Stimulated activated CD4-positive, alpha-beta T cell treated with anti-CD3 and anti-CD28 coated beads, Interleukin-15, amount 100 ng/mL, for 1 hour (primary cell): ENCODE results near the gene TNFSF15.
"Not testable (repeated sequence)": the region's sequence is repeated elsewhere in the genome, so short reads cannot be mapped to it uniquely, and the experiment has no call there.

Source experiments
- DNase-seq, 2 donors: peaks; one replicate each; pipeline ENCODE4 v3.0.0-alpha.2; 2020; ENCODE audit warnings: low read depth in 1 of 2, low spot score in 1 of 2

Gene TNFSF15

DNA sequence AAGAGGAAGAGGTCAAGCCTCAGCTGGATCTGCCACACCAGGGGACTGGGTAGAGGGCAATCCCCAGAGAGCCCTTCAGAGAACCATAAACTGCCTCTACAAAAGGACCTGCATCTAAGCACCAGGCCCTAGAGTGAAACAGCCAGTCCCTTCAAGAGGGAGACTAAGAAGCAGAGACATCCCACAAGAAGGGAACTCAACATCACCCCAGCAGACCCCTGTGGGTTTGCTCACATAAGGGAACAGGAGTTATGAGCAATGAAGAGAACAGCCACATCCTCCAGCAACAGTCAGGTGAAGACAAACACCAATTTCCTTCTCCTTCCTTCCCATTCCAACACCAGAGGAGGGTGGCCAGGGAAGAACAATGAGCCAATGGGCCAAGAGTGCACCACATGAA lies 48.9 kb downstream of the TNFSF15 start:
- no peak for DNase-seq

- DNase-seq: no peak
Observed at GRCh38 chr9:114754581-114754980, 51.3 kb downstream of the TNFSF15 start.

DNA sequence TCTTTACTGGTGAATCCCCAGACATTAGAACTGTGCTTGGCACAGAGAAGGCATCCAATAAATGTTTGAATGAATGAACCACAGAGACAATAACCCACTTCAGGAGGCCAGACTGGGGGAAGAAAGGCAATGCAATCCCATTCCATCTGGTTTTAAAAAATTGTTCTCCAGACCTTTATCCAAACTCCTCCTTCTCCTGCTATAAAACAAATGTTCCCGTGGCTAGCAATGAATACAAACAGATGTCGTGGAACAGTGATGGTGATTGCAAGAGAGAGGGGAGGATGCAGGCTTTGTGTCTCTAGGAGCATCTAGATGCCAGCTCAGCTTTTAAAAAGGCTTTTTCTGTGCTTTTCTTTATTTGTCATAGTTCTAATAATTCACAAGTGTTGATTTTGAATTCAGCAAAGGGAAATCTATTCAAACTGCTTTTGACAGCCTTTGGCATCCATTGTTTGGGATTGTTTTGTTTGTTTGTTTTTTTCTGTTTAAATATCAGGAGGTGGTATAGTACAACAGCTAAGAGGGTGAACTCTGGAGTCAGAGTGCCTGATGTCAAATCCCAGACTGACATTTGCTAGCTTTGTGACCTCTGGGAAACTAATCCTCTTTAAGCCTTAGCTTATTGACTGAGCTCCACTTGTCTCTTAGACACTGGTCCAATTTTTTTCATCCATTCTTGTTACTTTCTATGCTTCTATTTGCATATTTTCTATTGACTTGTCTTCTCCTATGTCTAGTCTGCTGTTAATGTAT lies 59.1 kb downstream of the TNFSF15 start:
- DNase-seq: no peak

GRCh38 chr9:114745879-114746550 lies 59.8 kb downstream of the TNFSF15 start:
- DNase-seq: no peak

GRCh38 chr9:114745108-114745848 lies 60.6 kb downstream of the TNFSF15 start:
- DNase-seq: no peak

- no peak for DNase-seq
Observed at GRCh38 chr9:114743446-114743845, 62.4 kb downstream of the TNFSF15 start.

- no peak for DNase-seq
Observed at GRCh38 chr9:114742947-114743346, 62.9 kb downstream of the TNFSF15 start.

GRCh38 chr9:114741521-114741920 lies 64.3 kb downstream of the TNFSF15 start:
- not testable (repeated sequence) for DNase-seq

- peak; percentile 31 to 52 for DNase-seq
Observed at GRCh38 chr9:114738581-114739316, 67.1 kb downstream of the TNFSF15 start.

- DNase-seq: no peak
Observed at GRCh38 chr9:114737847-114738246, 68.0 kb downstream of the TNFSF15 start.

GRCh38 chr9:114737118-114737517 lies 68.7 kb downstream of the TNFSF15 start:
- DNase-seq: no peak

DNA sequence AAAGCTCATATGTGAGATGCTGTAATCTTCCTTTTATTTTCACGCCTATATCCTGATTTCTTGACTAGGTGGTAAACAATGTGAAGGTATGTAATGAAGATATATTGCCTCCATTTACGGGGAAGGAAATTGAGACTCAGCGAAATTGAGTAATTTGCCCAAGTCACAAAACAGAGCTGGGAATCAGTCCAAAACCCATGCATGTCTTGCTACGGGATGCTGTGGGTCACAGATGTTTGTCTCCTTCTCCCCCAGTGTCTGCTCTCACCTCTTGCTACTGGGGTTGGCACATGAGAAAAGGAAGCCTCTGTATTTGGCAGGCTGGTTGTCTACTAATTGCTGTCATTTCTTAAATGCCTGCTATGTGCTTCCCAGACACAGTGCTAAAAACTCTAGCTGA lies 70.1 kb downstream of the TNFSF15 start:
- DNase-seq: no peak

- not testable (repeated sequence) for DNase-seq
Observed at GRCh38 chr9:114735139-114735538, 70.7 kb downstream of the TNFSF15 start.
